NCI-H748 (cell line): ENCODE measurements around the gene ABCB6.
"Not testable (repeated sequence)": the region's sequence is repeated elsewhere in the genome, so short reads cannot be mapped to it uniquely, and the experiment has no call there.

Source experiments
- DNase-seq: peaks from one replicate; lab custom pipeline; 2025; ENCODE audit not compliant: unreplicated experiment; lab: John Stamatoyannopoulos, UW

ABCB6 gene

GRCh38 chr2:219218732-219219701 lies at the start of gene ABCB6:
Gene ABCB6 (minus strand): TSS chr2:219218958. CDS start chr2:219218673, 285 bp downstream.
- DNase-seq, result peak; percentile 96

GRCh38 chr2:219268294-219268693 lies 49.5 kb upstream of the ABCB6 start:
- DNase-seq, result no peak

- DNase-seq, result no peak
These were observed 48.1 kb upstream of the ABCB6 start for GRCh38 chr2:219266886-219267285.

- no peak for DNase-seq
These were observed 47.5 kb upstream of the ABCB6 start for GRCh38 chr2:219266232-219266631.

- DNase-seq, result no peak
These were observed 42.5 kb upstream of the ABCB6 start for GRCh38 chr2:219261024-219261855.

GRCh38 chr2:219258942-219259341 lies 40.2 kb upstream of the ABCB6 start:
- DNase-seq, result not testable (repeated sequence)

- no peak for DNase-seq
These were observed 35.9 kb upstream of the ABCB6 start for GRCh38 chr2:219254590-219255201.

GRCh38 chr2:219253753-219254589 lies 35.2 kb upstream of the ABCB6 start, which contains the start of gene TUBA4A:
Gene TUBA4A (minus strand): TSS chr2:219253918. CDS start chr2:219253858, 60 bp downstream.
- peak; percentile 89 for DNase-seq

GRCh38 chr2:219252900-219253752 lies 34.4 kb upstream of the ABCB6 start, which contains the start of gene TUBA4B:
Gene TUBA4B (plus strand): TSS chr2:219253243. CDS start chr2:219253408, 165 bp downstream.
- DNase-seq, result peak; percentile 56

GRCh38 chr2:219252570-219252899 lies 33.8 kb upstream of the ABCB6 start:
- peak; percentile 18 for DNase-seq

- no peak for DNase-seq
These were observed 33.3 kb upstream of the ABCB6 start for GRCh38 chr2:219252084-219252483.

- no peak for DNase-seq
These were observed 32.9 kb upstream of the ABCB6 start for GRCh38 chr2:219251656-219252055.

- DNase-seq, result no peak
These were observed 31.5 kb upstream of the ABCB6 start for GRCh38 chr2:219250049-219250781.

- DNase-seq, result no peak
These were observed 30.6 kb upstream of the ABCB6 start for GRCh38 chr2:219249203-219249980.

- DNase-seq, result no peak
These were observed 30.1 kb upstream of the ABCB6 start for GRCh38 chr2:219248845-219249202.

- no peak for DNase-seq
These were observed 29.2 kb upstream of the ABCB6 start for GRCh38 chr2:219247678-219248642.

- DNase-seq, result no peak
These were observed 27.8 kb upstream of the ABCB6 start for GRCh38 chr2:219246559-219246958.
